Tibial nerve (tissue), 4 donors: ENCODE measurements around the gene SAMMSON. TPM values are rescaled to one million over a fixed set of nuclear protein-coding genes. Genes with fewer than 3 reads are reported as not detected.
A peak's percentile ranks its signal among the peaks of the same experiment; 100 is the strongest.

Source experiments
- DNase-seq, 2 donors: peaks; one replicate each; pipeline ENCODE4 v3.0.0-alpha.2; 2019; ENCODE audit warnings: low spot score in 2 of 2
- H3K27ac ChIP-seq, 4 donors: fragments of 200-600 bp; sonication (generic) in 3 of 4; one replicate each; pipeline ENCODE4 v1.5.1; 2017 to 2019; ENCODE audit warnings: mild to moderate bottlenecking in 1 of 4
- H3K27me3 ChIP-seq, 2 donors: fragments of 200-600 bp; sonication (generic) in 1 of 2; one replicate each; pipeline versions ENCODE4 v1.5.1 to v1.6.0; 2017 to 2019
- H3K36me3 ChIP-seq, 3 donors: fragments of 200-600 bp; sonication (generic); one replicate each; pipeline ENCODE4 v1.5.1; 2018 to 2019
- H3K4me1 ChIP-seq, 4 donors: fragments of 200-600 bp; sonication (generic) in 3 of 4; one replicate each; pipeline ENCODE4 v1.5.1; 2017 to 2019
- H3K4me3 ChIP-seq, 4 donors: fragments of 200-600 bp; sonication (generic) in 3 of 4; one replicate each; pipeline ENCODE4 v1.5.1; 2017 to 2019; ENCODE audit warnings: mild to moderate bottlenecking in 1 of 4, moderate library complexity in 1 of 4
- H3K9me3 ChIP-seq, 4 donors: fragments of 200-600 bp; sonication (generic) in 3 of 4; one replicate each; pipeline ENCODE4 v1.5.1; 2017 to 2019
- EP300 ChIP-seq, 2 donors: sonication (generic); formaldehyde crosslinking; IDR thresholded peaks; one replicate each; pipeline ENCODE4 v1.6.1; 2017; ENCODE audit warnings: antibody characterized with exemption in 2 of 2, mild to moderate bottlenecking in 1 of 2
- POLR2A ChIP-seq, 2 donors: fragments of 450-650 bp; IDR thresholded peaks; one replicate each; pipeline ENCODE4 v1.6.1; 2017; ENCODE audit warnings: antibody characterized with exemption in 2 of 2, mild to moderate bottlenecking in 2 of 2, moderate library complexity in 2 of 2
- WGBS, 2 donors: methylation state at CpG; one replicate each; pipeline ENCODE4 v1.1.5; 2018; 5-methylcytosine and 5-hydroxymethylcytosine counted together
- total RNA-seq, 4 donors: library from RNA; depleted of rRNA; stranded (reverse); fragments of >200 nt; gene quantifications; one replicate each; pipeline ENCODE4 v1.1.0, GENCODE V29; 2016
- TF ChIP-seq, protein P1 (sequence below), 5 experiments: fragments of 200-600 bp in 3 of 5; fragments of 450-650 bp in 2 of 5; sonication (generic) in 3 of 5; IDR thresholded peaks; one replicate each; pipeline ENCODE4 v1.5.1; 2016 to 2019; ENCODE audit warnings: antibody characterized with exemption in 5 of 5, mild to moderate bottlenecking in 3 of 5, moderate library complexity in 2 of 5

The SAMMSON gene
- 1 to 10 TPM; 2.1 to 3.1 (median 2.3) TPM for total RNA-seq

DNA sequence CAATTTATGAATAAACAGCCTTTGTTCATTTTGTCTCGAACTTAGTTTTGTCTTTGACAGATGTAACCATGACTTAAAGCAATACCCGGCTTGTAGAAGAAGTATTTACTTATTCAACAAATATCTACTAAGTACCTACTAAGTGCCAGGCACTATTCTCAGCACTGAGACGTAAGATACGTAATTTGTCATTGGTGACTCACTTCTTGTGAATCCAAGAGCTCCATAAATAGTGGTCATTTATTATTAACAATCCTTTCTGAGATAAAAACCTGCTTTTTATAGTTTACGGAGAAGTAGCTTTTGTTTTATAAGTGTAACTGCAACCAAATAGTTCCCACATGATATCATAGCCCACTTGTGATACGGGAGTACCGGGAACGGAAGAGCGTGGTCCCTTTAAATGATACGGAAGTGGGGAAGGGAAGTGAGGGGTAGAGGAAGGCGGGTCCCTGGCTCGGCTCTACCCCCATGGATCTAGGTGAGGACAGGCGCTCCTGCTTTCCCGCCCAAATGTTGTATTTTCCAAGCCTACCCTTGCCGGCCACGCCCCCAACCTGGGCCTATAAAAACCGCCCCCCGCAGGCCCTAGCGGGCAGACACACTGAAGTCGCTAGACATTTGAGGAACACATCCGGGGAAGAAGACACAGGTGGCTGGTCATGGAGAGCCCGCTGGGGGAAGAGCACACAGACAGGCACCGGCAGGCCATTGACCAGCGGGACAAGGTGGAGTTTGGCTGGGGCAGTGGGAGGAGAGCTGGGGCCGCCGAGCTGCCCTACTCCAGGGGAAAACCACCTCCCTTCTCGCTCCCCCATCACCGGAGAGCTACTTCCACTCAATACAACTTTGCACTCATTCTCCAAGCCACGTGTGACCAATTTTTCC, at the start of gene SAMMSON:
TSS of gene SAMMSON (plus strand) at position 594 of the 888 bp plus-strand sequence.
- Histone ChIP-seq H3K27me3 (no peaks in the 10 kb centered on the region), H3K4me3 (peak within 1 kb of the TSS in 3 of 4 donors; percentile 5 to 16 (median 13)), H3K9me3 (no peaks in the 10 kb centered on the region), H3K4me1 (peaks cover 0 to 22% (median 14%) of the 10 kb centered on the region in 4 donors), H3K27ac (peak within 1 kb of the TSS; percentile 73 to 92 (median 82)), H3K36me3 (no peaks in the 10 kb centered on the region)
- 69 to 75% methylated on average over 29 of the region's 29 CpGs for WGBS, 2 donors
- no peak for DNase-seq
- TF ChIP-seq EP300 (IDR thresholded peaks at IDR 0.05) (peak in 1 of 2 donors; percentile 18), POLR2A (IDR thresholded peaks at IDR 0.05) (no peak)

DNA sequence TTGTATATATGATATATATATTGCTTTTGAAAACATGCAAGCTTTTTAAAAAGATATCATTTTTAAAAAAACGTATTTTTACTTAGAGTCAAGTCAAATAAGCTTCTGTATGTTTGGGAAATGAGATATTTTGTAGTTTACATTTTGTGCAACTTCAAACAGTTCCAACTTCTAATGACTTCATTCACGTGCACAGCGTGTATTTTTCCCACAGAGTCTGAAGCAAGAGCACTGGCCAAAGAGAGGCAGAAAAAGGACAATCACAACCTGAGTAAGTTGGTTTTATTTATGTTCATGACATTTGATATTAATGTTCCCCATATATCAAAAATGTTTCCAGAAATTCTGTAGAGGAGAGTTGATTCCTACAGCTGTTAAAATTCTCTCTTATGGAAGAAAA, 47.9 kb upstream of the SAMMSON start:
- H3K4me3 ChIP-seq: no peak overlapping the region
- no peaks in the 10 kb centered on the region for H3K27me3 ChIP-seq
- TF ChIP-seq POLR2A (IDR thresholded peaks at IDR 0.05) (no peak), EP300 (IDR thresholded peaks at IDR 0.05) (no peak)
- TF ChIP-seq, protein P1, sequence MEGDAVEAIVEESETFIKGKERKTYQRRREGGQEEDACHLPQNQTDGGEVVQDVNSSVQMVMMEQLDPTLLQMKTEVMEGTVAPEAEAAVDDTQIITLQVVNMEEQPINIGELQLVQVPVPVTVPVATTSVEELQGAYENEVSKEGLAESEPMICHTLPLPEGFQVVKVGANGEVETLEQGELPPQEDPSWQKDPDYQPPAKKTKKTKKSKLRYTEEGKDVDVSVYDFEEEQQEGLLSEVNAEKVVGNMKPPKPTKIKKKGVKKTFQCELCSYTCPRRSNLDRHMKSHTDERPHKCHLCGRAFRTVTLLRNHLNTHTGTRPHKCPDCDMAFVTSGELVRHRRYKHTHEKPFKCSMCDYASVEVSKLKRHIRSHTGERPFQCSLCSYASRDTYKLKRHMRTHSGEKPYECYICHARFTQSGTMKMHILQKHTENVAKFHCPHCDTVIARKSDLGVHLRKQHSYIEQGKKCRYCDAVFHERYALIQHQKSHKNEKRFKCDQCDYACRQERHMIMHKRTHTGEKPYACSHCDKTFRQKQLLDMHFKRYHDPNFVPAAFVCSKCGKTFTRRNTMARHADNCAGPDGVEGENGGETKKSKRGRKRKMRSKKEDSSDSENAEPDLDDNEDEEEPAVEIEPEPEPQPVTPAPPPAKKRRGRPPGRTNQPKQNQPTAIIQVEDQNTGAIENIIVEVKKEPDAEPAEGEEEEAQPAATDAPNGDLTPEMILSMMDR (IDR thresholded peaks at IDR 0.05): no peak
- H3K36me3 ChIP-seq: peaks cover 0 to 4% (median 0%) of the 10 kb centered on the region in 3 donors
- H3K9me3 ChIP-seq: no peaks in the 10 kb centered on the region
- H3K27ac ChIP-seq: no peak overlapping the region
- DNase-seq: no peak
- peaks cover 0 to 9% (median 0%) of the 10 kb centered on the region in 4 donors for H3K4me1 ChIP-seq
- 84 to 87% methylated on average over 3 of the region's 3 CpGs for WGBS, 2 donors

DNA sequence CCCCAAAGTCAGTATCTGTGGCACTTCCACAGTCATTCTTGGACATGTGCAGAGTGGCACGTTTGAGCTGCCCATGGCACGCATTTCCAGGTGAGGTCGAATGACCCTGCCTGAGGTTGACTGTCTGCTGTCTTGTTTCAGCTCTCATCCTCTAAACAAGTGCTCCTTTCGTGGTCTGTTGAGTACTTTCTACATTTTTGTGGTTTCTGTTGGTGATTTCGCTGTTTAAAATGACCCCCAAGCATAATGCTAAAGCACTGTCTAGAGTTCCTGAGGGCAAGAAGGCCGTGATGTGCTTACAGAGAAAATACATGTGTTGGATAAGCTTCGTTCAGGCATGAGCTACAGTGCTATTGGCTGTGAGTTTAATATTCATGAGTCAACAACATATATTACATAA, 40.0 kb upstream of the SAMMSON start:
- no peak overlapping the region for H3K4me3 ChIP-seq
- no peaks in the 10 kb centered on the region for H3K4me1 ChIP-seq
- 84 to 87% methylated on average over 7 of the region's 7 CpGs for WGBS, 2 donors
- DNase-seq: no peak
- TF ChIP-seq EP300 (IDR thresholded peaks at IDR 0.05) (no peak), POLR2A (IDR thresholded peaks at IDR 0.05) (no peak)
- TF ChIP-seq, protein P1 (IDR thresholded peaks at IDR 0.05): no peak
- no peaks in the 10 kb centered on the region for H3K9me3 ChIP-seq
- H3K36me3 ChIP-seq: peaks cover 0 to 26% (median 0%) of the 10 kb centered on the region in 3 donors
- no peaks in the 10 kb centered on the region for H3K27me3 ChIP-seq
- H3K27ac ChIP-seq: no peak overlapping the region

DNA sequence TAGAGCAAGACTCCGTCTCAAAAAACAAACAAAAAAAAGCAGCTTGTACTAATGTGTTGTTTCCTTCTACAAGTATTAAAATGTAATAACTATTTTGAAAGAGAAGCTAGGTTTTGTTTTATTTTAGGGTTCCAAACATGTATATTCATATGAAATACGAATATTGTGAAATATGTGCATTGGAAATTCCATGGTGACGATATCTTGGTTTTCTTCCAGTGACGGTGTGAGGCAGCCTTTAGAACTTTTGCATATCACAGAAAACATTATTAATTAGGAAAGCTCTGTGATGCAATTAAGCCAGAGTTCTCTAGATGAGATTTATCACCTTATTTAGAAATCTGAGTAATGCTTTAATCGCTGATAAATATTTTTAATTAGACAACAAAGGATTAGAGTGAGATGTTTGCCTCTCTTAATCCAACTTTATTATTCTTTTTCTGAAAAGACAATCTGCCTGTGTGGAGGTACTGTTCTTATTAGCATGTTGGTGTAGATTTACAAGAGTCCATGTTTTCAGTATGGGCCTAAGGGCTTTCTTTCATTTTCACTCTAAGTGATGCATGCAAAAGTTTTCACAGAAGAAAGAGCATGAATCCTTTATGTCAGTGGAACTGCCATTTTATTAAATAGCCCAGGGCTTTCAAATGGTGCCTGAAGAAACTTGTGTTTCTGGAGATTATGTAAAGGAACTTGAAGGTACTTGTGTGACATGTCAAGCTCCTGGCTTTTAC, 37.7 kb upstream of the SAMMSON start:
- H3K4me3 ChIP-seq: no peak overlapping the region
- 72 to 79% methylated on average over 5 of the region's 5 CpGs for WGBS, 2 donors
- no peaks in the 10 kb centered on the region for H3K9me3 ChIP-seq
- TF ChIP-seq EP300 (IDR thresholded peaks at IDR 0.05): no peak
- TF ChIP-seq, protein P1 (IDR thresholded peaks at IDR 0.05): no peak
- TF ChIP-seq POLR2A (IDR thresholded peaks at IDR 0.05): no peak
- peak overlapping the region in 1 of 4 donors; percentile 19 for H3K27ac ChIP-seq
- H3K36me3 ChIP-seq: peaks cover 0 to 35% (median 0%) of the 10 kb centered on the region in 3 donors
- no peak for DNase-seq
- H3K27me3 ChIP-seq: no peaks in the 10 kb centered on the region
- peaks cover 0 to 1% (median 0%) of the 10 kb centered on the region in 4 donors for H3K4me1 ChIP-seq

DNA sequence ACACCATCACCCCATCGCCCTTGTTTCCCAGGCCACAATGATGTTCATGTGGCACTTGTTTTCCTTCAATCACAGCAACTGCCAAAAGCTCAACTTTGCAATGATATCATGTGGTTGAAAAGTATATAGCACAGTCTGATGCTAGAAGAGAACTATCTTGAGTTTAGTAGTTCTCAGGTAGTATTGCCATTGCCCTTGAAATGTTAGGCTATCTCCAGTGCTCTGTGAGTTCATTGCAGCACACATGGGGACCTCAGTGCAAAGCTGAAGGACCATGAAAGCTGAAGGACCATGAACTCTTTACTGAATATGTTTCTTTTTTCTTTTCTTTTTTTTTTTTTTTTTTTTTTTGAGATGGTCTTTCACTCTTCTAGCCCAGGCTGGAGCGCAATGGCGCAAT, 35.9 kb upstream of the SAMMSON start:
- WGBS, 2 donors: 94 to 100% methylated on average over 3 of the region's 3 CpGs
- Histone ChIP-seq H3K9me3 (no peaks in the 10 kb centered on the region), H3K36me3 (peaks cover 0 to 35% (median 0%) of the 10 kb centered on the region in 3 donors), H3K4me1 (peaks cover 0 to 14% (median 0%) of the 10 kb centered on the region in 4 donors), H3K27me3 (no peaks in the 10 kb centered on the region), H3K4me3 (no peak overlapping the region), H3K27ac (no peak overlapping the region)
- TF ChIP-seq EP300 (IDR thresholded peaks at IDR 0.05) (no peak), POLR2A (IDR thresholded peaks at IDR 0.05) (no peak)
- TF ChIP-seq, protein P1 (IDR thresholded peaks at IDR 0.05): no peak
- no peak for DNase-seq
